Prostate gland (tissue), 2 donors: ENCODE data around the gene TKTL2. TPM values are rescaled to one million over a fixed set of nuclear protein-coding genes. Genes with fewer than 3 reads are reported as not detected.
A peak's percentile ranks its signal among the peaks of the same experiment; 100 is the strongest.

Experiments
- DNase-seq: peaks from one replicate; pipeline ENCODE4 v3.0.0-alpha.2; 2019; ENCODE audit warnings: low spot score
- H3K27ac ChIP-seq, 2 donors: fragments of 200-600 bp; sonication (generic); 2 replicates each; pipeline ENCODE4 v1.5.1; 2017 to 2019
- H3K27me3 ChIP-seq: fragments of 200-600 bp; sonication (generic); replicated peaks from 2 replicates; pipeline ENCODE4 v1.5.1; 2019; ENCODE audit not compliant: insufficient read depth
- H3K36me3 ChIP-seq, 2 donors: fragments of 200-600 bp; sonication (generic); 1 replicate in 1 of 2; 2 replicates in 1 of 2; pipeline versions ENCODE4 v1.5.1 to v1.8.1; 2017 to 2019
- H3K4me1 ChIP-seq: fragments of 200-600 bp; sonication (generic); replicated peaks from 2 replicates; pipeline ENCODE4 v1.5.1; 2019
- H3K4me3 ChIP-seq, 2 donors: fragments of 200-600 bp; sonication (generic); 2 replicates each; pipeline ENCODE4 v1.5.1; 2017 to 2019
- H3K9me3 ChIP-seq: fragments of 200-600 bp; sonication (generic); 2 replicates; pipeline ENCODE4 v1.5.1; 2017
- CTCF ChIP-seq, 4 experiments: fragments of 200-600 bp in 2 of 4; fragments of 450-650 bp in 2 of 4; sonication (generic) in 2 of 4; IDR thresholded peaks; 1 replicate in 3 of 4; 2 replicates in 1 of 4; pipeline ENCODE4 v1.5.1; 2016 to 2019; ENCODE audit warnings: antibody characterized with exemption in 4 of 4, mild to moderate bottlenecking in 2 of 4, moderate library complexity in 2 of 4
- POLR2A ChIP-seq: fragments of 450-650 bp; IDR thresholded peaks from one replicate; pipeline ENCODE4 v1.6.1; 2016; ENCODE audit warnings: antibody characterized with exemption, mild to moderate bottlenecking
- POLR2AphosphoS5 ChIP-seq: sonication (generic); formaldehyde crosslinking; IDR thresholded peaks from one replicate; pipeline ENCODE4 v1.6.1; 2017; ENCODE audit warnings: antibody characterized with exemption
- WGBS: methylation state at CpG from one replicate; pipeline ENCODE4 v1.1.5; 2018; 5-methylcytosine and 5-hydroxymethylcytosine counted together
- intact Hi-C: fragments of 100-400 bp; cut with DNase I; formaldehyde crosslinking; loops from one replicate; pipeline ENCODE4 v1.14.2; 2022
- total RNA-seq, 2 donors: library from RNA; depleted of rRNA; stranded (reverse); fragments of >200 nt; gene quantifications; one replicate each; pipeline ENCODE4 v1.1.0, GENCODE V29; 2016

The TKTL2 gene
- total RNA-seq, 2 donors from 2014 or later: 13.6 TPM; not detected in 1

DNA sequence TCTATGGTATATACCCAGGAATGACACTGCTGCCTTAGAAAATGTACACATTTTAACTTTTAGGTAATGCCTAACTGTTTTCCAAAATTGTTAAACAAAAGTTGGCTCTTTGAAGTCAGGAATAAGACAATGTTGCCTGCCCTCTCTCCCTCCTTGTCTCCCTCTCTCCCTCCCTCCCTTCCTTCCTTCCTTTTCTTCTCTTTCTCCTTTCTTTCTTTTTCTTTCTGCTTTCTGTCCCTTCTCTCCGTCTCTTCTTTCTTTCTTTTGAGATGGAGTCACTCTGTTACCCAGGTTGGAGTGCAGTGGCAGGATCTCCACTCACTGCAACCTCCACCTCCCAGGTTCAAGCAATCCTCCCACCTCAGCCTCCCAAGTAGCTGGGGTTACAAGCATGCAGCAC is 16.4 kb upstream of the TKTL2 start:
- 60% methylated on average over 1 of the region's 1 CpG for WGBS
- no peak for TF ChIP-seq CTCF (IDR thresholded peaks at IDR 0.05)
- TF ChIP-seq POLR2AphosphoS5: no peak
- TF ChIP-seq POLR2A: no peak

GRCh38 chr4:163486321-163486720 is 12.8 kb upstream of the TKTL2 start:
- intact Hi-C loops: loop anchor here (5.0 kb wide), 1 partner anchor 61 kb away; no protein-coding TSS in a partner anchor
- Histone ChIP-seq H3K36me3 (no peaks in the 10 kb centered on the region), H3K27me3 (no peaks in the 10 kb centered on the region), H3K9me3 (no peaks in the 10 kb centered on the region), H3K4me1 (no peaks in the 10 kb centered on the region), H3K4me3 (no peak overlapping the region), H3K27ac (no peak overlapping the region)
- no peak for TF ChIP-seq POLR2A
- no peak for TF ChIP-seq CTCF (IDR thresholded peaks at IDR 0.05)
- TF ChIP-seq POLR2AphosphoS5: no peak
- no peak for DNase-seq
- WGBS: 64% methylated on average over 1 of the region's 1 CpG

More for the DNA sequence above, 16.4 kb upstream of the TKTL2 start:
- H3K27me3 ChIP-seq: no peaks in the 10 kb centered on the region
- DNase-seq: no peak
- no peak overlapping the region for H3K27ac ChIP-seq
- H3K9me3 ChIP-seq: no peaks in the 10 kb centered on the region
- H3K4me3 ChIP-seq: no peak overlapping the region
- H3K4me1 ChIP-seq: no peaks in the 10 kb centered on the region
- no peaks in the 10 kb centered on the region for H3K36me3 ChIP-seq
- intact Hi-C loops: loop anchor here (5.0 to 10.0 kb wide), 2 partner anchors 57 to 325 kb away; partner anchors contain the start of gene NAF1

- no peak overlapping the region for H3K27ac ChIP-seq
- no peak for DNase-seq
- intact Hi-C loops: loop anchor here (5.0 kb wide), 1 partner anchor 62 kb away; no protein-coding TSS in a partner anchor
- no peaks in the 10 kb centered on the region for H3K27me3 ChIP-seq
- no peaks in the 10 kb centered on the region for H3K9me3 ChIP-seq
- H3K4me1 ChIP-seq: no peaks in the 10 kb centered on the region
- no peaks in the 10 kb centered on the region for H3K36me3 ChIP-seq
- TF ChIP-seq POLR2AphosphoS5 (no peak), CTCF (IDR thresholded peaks at IDR 0.05) (no peak), POLR2A (no peak)
- no peak overlapping the region for H3K4me3 ChIP-seq
- WGBS: 50% methylated on average over 2 of the region's 2 CpGs
These were observed 12.0 kb upstream of the TKTL2 start for GRCh38 chr4:163485589-163485988.

DNA sequence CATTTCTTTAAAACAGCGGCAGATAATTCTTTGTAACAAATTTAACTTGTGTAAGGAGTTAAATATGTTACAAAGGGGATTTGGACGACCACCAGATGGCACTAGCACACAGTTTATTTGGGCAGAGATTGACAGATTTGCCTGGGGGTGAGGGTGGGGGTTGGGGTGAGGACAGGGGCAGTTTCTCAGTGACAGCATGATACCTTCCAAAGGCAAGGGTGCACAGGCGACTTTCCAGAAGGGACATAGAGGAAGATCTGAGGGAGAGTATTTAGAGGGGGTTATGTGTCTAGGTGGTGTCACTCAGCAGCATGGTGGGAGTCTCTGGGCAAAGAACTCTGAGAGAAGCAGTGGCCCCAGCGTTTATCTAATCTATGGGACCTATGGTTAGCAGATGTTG is 11.4 kb upstream of the TKTL2 start:
- no peaks in the 10 kb centered on the region for H3K4me1 ChIP-seq
- H3K27me3 ChIP-seq: no peaks in the 10 kb centered on the region
- intact Hi-C loops: loop anchor here (5.0 kb wide), 1 partner anchor 62 kb away; no protein-coding TSS in a partner anchor
- no peaks in the 10 kb centered on the region for H3K36me3 ChIP-seq
- no peak overlapping the region for H3K4me3 ChIP-seq
- H3K27ac ChIP-seq: no peak overlapping the region
- no peak for DNase-seq
- H3K9me3 ChIP-seq: no peaks in the 10 kb centered on the region
- TF ChIP-seq POLR2A: no peak
- no peak for TF ChIP-seq POLR2AphosphoS5
- peak in 2 of 4 experiments; percentile 36 to 51 for TF ChIP-seq CTCF (IDR thresholded peaks at IDR 0.05)
- WGBS: 19% methylated on average over 4 of the region's 4 CpGs

GRCh38 chr4:163482190-163482589 is 8.6 kb upstream of the TKTL2 start:
- H3K27ac ChIP-seq: no peak overlapping the region
- no peak overlapping the region for H3K4me3 ChIP-seq
- DNase-seq: no peak
- H3K27me3 ChIP-seq: no peaks in the 10 kb centered on the region
- no peaks in the 10 kb centered on the region for H3K9me3 ChIP-seq
- TF ChIP-seq POLR2AphosphoS5 (no peak), CTCF (IDR thresholded peaks at IDR 0.05) (no peak), POLR2A (no peak)
- H3K36me3 ChIP-seq: no peaks in the 10 kb centered on the region
- 48% methylated on average over 1 of the region's 1 CpG for WGBS
- intact Hi-C loops: no loop called here
- H3K4me1 ChIP-seq: no peaks in the 10 kb centered on the region
